C4-2B (cell line): ENCODE results near the gene SECISBP2.

Experiments
- H3K27ac ChIP-seq: fragments of 450-650 bp; 2 replicates; pipeline ENCODE4 v1.5.1; 2017
- ZFX ChIP-seq: fragments of 450-650 bp; IDR thresholded peaks from 2 replicates; pipeline ENCODE4 v1.6.1; 2017
- TF ChIP-seq, protein P1 (sequence below): fragments of 450-650 bp; conservative IDR thresholded peaks from 2 replicates; pipeline ENCODE4 v1.5.1; 2017; ENCODE audit warnings: mild to moderate bottlenecking

Gene SECISBP2

DNA sequence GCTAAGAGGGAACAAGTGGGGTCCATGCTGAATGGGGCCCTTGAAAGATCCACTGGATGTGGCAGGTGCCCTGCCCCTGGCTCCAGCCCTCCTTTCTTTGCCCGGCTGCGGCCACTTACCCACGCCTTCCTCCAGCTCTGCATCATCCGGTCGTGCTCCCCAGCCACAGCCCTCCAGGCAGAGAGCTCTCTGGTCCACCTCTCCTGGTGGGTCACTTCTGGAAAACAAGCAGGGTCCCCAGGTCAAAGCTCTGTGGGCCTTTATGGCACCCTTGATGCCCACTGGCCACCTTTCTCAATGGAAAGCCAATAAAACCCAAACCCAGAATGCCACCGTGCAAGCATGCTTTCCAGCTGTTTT lies 45.0 kb downstream of the SECISBP2 start:
- TF ChIP-seq ZFX = no peak
- TF ChIP-seq, protein P1, sequence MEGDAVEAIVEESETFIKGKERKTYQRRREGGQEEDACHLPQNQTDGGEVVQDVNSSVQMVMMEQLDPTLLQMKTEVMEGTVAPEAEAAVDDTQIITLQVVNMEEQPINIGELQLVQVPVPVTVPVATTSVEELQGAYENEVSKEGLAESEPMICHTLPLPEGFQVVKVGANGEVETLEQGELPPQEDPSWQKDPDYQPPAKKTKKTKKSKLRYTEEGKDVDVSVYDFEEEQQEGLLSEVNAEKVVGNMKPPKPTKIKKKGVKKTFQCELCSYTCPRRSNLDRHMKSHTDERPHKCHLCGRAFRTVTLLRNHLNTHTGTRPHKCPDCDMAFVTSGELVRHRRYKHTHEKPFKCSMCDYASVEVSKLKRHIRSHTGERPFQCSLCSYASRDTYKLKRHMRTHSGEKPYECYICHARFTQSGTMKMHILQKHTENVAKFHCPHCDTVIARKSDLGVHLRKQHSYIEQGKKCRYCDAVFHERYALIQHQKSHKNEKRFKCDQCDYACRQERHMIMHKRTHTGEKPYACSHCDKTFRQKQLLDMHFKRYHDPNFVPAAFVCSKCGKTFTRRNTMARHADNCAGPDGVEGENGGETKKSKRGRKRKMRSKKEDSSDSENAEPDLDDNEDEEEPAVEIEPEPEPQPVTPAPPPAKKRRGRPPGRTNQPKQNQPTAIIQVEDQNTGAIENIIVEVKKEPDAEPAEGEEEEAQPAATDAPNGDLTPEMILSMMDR = no peak

DNA sequence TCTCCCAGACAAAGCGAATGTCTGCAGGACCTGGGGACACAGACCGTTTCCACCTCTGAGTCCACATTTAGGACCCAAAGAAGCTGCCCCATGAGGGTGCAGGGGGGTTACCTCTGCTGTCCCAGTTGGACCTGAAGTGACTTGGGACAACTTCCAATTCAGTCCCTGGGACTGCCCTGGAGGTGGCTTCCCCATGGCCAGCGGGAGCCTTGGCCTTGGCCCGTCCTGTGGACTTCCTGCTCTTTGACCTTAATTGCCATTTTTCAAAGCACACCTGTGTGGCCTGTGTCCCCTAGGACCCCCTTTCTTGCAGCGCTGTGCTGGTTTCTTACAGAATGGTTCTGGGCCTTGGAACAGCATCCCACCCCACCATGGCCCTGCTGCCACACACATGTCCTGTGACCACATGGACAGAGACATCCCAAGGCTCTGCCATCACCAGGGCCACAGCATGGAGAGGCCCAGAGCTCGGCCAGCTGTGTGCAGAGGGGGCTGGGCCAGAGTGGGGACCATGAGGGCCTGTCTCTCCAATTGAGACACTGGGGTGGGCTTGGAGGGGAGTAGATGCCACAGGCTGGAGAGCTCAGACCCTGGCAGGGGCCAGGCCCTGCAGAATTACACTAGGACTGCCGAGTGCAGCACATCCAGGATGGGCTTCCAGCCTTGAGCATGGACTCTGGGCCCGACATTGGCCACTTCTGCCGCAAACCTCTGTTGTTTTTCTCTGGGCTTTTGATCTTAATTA lies 45.8 kb downstream of the SECISBP2 start:
- TF ChIP-seq, protein P1 = no peak
- TF ChIP-seq ZFX = no peak
- H3K27ac ChIP-seq = no peak overlapping the region

More for the DNA sequence above, 45.0 kb downstream of the SECISBP2 start:
- no peak overlapping the region for H3K27ac ChIP-seq

DNA sequence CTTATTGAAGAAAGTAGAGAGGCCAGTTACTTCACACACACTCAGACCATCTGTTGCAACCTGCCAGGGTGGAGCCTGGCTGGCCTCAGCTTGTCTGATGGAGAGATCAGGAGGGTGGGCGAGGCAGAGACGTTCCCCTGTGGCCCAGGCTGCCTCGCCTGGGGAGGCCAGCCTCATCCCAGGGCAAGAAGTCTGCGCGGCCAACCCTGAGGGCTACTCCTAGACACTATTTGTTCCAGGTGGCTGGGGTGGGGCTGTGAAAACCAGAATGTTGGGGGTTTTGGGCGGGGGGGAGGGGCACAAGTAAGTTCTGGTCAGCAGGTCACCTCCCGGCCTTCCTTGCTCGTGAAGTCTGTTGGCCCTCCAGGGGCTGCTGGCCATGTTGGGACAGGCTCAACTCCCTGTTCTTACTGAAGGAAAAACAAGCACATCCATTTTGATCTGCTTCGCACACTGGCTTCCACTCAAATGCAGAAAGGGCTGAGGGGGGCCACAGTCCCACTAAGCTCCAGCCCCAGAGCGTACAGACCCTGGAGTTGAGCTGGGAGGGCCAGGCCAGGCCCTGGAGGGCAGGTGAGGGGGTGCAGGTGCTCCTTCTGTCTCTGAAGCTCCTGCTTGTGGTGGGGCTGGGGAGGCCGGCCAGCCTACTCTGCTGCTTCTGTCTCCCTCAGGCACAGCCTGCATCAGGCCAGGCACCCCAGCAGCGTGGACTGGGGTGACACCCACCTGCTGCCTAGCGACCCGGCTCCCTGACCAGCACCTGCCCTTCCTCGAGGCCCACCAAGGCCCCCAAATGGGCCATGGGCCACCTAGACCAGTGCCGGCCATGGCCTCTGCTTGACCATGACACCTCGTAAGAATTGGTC lies 46.6 kb downstream of the SECISBP2 start:
- TF ChIP-seq, protein P1 = no peak
- no peak for TF ChIP-seq ZFX

DNA sequence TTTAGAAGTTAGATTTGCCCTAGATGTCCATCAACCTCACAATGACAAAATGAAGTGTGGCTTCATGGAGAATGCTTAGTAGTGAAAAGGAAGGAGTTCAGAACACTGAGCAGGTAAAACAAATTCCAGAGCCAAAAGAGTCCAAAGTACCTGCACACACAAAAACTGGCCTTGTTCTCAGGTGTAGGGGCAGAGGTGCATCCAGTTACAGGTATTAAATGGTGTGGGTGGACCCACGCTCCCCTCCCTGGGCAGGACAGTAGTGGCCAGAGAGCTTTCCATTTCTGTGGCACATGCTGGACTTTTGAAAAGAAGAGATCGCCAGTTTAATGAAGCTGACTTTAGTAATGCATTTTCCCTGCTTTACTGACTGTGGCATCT lies 47.2 kb downstream of the SECISBP2 start:
- no peak overlapping the region for H3K27ac ChIP-seq
- no peak for TF ChIP-seq ZFX
- TF ChIP-seq, protein P1 = no peak

More for the DNA sequence above, 46.6 kb downstream of the SECISBP2 start:
- no peak overlapping the region for H3K27ac ChIP-seq

DNA sequence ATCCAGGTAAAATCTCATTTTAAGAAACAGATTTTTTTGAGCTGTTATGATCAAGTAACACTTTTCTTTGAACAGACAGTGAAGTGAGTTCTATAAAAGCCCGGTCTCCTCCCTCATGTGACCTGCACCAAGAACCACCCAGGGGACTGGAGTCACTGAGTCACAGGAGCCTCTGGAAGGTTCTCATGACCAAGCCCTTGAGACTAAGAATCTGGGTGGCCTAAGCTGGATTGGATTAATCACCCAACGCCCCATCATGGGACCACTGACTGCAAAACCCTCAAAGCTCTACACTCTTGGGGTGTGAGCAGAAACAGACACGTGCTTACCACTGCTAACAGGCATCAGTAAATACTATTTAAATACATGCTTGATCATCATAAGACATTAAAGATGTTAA lies 48.4 kb downstream of the SECISBP2 start:
- TF ChIP-seq, protein P1 = no peak
- no peak for TF ChIP-seq ZFX
- H3K27ac ChIP-seq = no peak overlapping the region

DNA sequence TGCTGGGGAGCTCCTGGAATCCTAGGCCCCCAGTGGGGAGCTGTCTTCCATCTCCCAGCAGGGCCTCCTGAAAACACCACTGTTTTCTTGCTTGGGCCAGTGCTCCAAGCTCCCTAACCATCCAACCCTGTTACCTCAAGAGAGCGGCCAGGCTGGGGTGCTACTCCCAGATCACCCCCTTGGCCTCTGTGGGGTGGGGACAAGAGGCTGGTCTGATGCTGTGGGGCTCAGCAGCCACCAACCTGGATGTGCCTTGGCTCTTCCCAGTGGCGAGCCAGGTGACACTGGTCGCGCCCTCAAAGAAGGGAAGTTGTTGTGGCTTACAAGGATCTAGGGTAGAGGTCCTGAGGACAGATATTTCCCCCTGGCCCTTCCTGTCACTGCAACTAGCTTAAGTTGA lies 49.0 kb downstream of the SECISBP2 start:
- TF ChIP-seq ZFX = no peak
- TF ChIP-seq, protein P1 = no peak
- H3K27ac ChIP-seq = no peak overlapping the region

DNA sequence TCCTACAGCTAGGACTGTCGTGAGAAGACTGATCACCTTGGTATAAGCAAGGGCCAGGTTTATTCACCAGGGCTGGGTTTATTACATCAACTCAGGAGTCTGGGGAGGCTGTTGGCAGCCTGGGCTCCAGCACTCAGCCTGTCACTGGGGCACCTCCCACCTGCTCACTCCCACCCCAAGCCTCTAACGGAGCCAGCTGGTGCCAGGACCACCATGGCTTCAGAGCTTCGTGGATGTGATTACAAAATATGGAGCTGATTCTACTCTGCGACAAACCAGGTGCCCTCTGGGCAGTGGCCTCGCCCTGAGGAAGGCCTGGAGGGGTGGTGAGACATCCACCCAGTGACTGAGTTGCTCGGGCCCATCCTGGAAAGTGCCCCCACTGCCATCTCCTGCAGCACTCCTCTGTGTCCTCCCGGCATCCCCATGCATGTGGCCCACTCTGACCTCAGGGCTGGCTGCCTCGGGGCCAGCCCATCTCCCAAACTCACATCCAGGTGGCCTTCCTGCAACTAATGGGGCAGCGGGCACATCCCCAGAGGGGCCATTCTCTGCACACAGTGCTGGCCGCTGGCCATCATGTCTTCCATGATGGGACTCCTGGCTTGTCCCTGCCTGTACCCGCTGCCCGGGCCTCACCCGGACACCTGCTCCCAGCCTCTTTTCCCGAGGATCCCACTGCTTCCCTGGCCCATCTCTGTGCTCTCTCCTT lies 49.6 kb downstream of the SECISBP2 start:
- TF ChIP-seq ZFX = no peak
- TF ChIP-seq, protein P1 = no peak
- no peak overlapping the region for H3K27ac ChIP-seq
